Fibroblast of the aortic adventitia (primary cell): ENCODE data around the gene PRMT1. TPM values are rescaled to one million over a fixed set of nuclear protein-coding genes. Genes with fewer than 3 reads are reported as not detected.

Source experiments
- DNase-seq: peaks from one replicate; pipeline ENCODE4 v3.0.0-alpha.2; 2010; ENCODE audit warnings: low read depth
- H3K4me3 ChIP-seq: 2 replicates; pipeline ENCODE4 v1.5.1; 2011; ENCODE audit warnings: low read depth, mild to moderate bottlenecking, control low read depth, low read length, moderate library complexity
- CTCF ChIP-seq: IDR thresholded peaks from 2 replicates; pipeline ENCODE4 v1.5.1; 2011; ENCODE audit warnings: mild to moderate bottlenecking, low read length, control low read depth, inconsistent platforms; ENCODE audit not compliant: insufficient read depth
- total RNA-seq: library from RNA; depleted of rRNA; stranded (reverse); fragments of >200 nt; gene quantifications from 2 replicates; pipeline ENCODE4 v1.2.3, GENCODE V29; 2012; ENCODE audit warnings: low replicate concordance

The PRMT1 gene
- total RNA-seq, 1 donor = 164 TPM

GRCh38 chr19:49696865-49697264, 19.8 kb downstream of the PRMT1 start:
- H3K4me3 ChIP-seq = no peak overlapping the region
- no peak for TF ChIP-seq CTCF
- DNase-seq = no peak

- DNase-seq = no peak
- no peak for TF ChIP-seq CTCF
- no peak overlapping the region for H3K4me3 ChIP-seq
Observed at GRCh38 chr19:49699364-49699763, 22.3 kb downstream of the PRMT1 start.

- no peak overlapping the region for H3K4me3 ChIP-seq
- DNase-seq = no peak
- TF ChIP-seq CTCF = no peak
Observed at GRCh38 chr19:49700563-49700962, 23.5 kb downstream of the PRMT1 start.

- no peak overlapping the region for H3K4me3 ChIP-seq
- DNase-seq = no peak
- no peak for TF ChIP-seq CTCF
Observed at GRCh38 chr19:49701271-49701786, 24.3 kb downstream of the PRMT1 start.

- no peak overlapping the region for H3K4me3 ChIP-seq
- no peak for TF ChIP-seq CTCF
- DNase-seq = no peak
Observed at GRCh38 chr19:49704888-49705642, 28.0 kb downstream of the PRMT1 start.

- no peak overlapping the region for H3K4me3 ChIP-seq
- no peak for TF ChIP-seq CTCF
- DNase-seq = no peak
Observed at GRCh38 chr19:49705919-49706318, 28.8 kb downstream of the PRMT1 start.
